ENCODE results near the gene SUCO. TPM values are rescaled to one million over a fixed set of nuclear protein-coding genes. Genes with fewer than 3 reads are reported as not detected.

SUCO gene
- total and polyA plus RNA-seq, 2 of the 8 experiments (the other 6 are each of a cell fraction or from before 2014, with no cell fraction given): 8.3 to 35.8 TPM

- TF ChIP-seq EZH2 (IDR thresholded peaks at IDR 0.05; ENCODE audit: low read depth, low read length, severe bottlenecking) (no peak), E2F6 (IDR thresholded peaks at IDR 0.05) (no peak), RBBP5 (IDR thresholded peaks at IDR 0.05; ENCODE audit: borderline replicate concordance, low read depth, low read length) (no peak), ZNF274 (IDR thresholded peaks at IDR 0.05; ENCODE audit: borderline replicate concordance, extremely low read depth, low read length) (no peak), NANOG (IDR thresholded peaks at IDR 0.05; ENCODE audit: insufficient read depth, low read depth, low read length, poor library complexity, severe bottlenecking) (no peak), USF2 (IDR thresholded peaks at IDR 0.05; ENCODE audit: low read length) (no peak), SRF (IDR thresholded peaks at IDR 0.05; ENCODE audit: low read depth, low read length) (no peak), CBX8 (IDR thresholded peaks at IDR 0.05; ENCODE audit: borderline replicate concordance, low read depth, low read length) (no peak)
- H3K23ac ChIP-seq (ENCODE audit: insufficient read length): no peak overlapping the region
- no peaks in the 10 kb centered on the region for H3K27me3 ChIP-seq (replicated peaks in 1 of 4; ENCODE audit: control insufficient read depth in 3 of 4, extremely low read depth in 1 of 4, insufficient read depth in 3 of 4, low read length in 3 of 4)
- ChIA-PET POLR2A (ENCODE audit: partially characterized antibody) (no interaction called here), CTCF (ENCODE audit: partially characterized antibody) (interaction anchor here (0.6 kb wide), 2 partner anchors 100 to 124 kb away, joined by 3 to 4 read pairs; no protein-coding TSS in a partner anchor)
- no peak overlapping the region for H2AFZ ChIP-seq (ENCODE audit: low read length)
- no peak overlapping the region for H3K4me2 ChIP-seq (ENCODE audit: insufficient read depth in 1 of 2, low read depth in 2 of 2, low read length in 2 of 2)
- H3K4ac ChIP-seq (replicated peaks; ENCODE audit: insufficient read length, low read depth, low read length): no peak overlapping the region
- no peak overlapping the region for H2AK5ac ChIP-seq (ENCODE audit: low read depth, low read length)
- H4K8ac ChIP-seq (ENCODE audit: extremely low read depth, insufficient read depth, low read length): no peak overlapping the region
- no peaks in the 10 kb centered on the region for H3K79me1 ChIP-seq (ENCODE audit: low read depth, low read length)
- no peak overlapping the region for H3K56ac ChIP-seq (replicated peaks; ENCODE audit: insufficient read length, low read depth, low read length)
- no peaks in the 10 kb centered on the region for H3K9me3 ChIP-seq (ENCODE audit: insufficient read depth in 2 of 2, low read depth in 1 of 2, low read length in 1 of 2)
- peaks cover 0 to 2% of the 10 kb centered on the region in 2 experiments for H4K20me1 ChIP-seq (replicated peaks in 1 of 2; ENCODE audit: control insufficient read depth in 1 of 2, insufficient read depth in 2 of 2, low read length in 2 of 2)
- H2BK5ac ChIP-seq (ENCODE audit: low read depth, low read length): no peak overlapping the region
- H3K79me2 ChIP-seq (ENCODE audit: control insufficient read depth in 1 of 2, insufficient read depth in 2 of 2, low read length in 2 of 2): no peaks in the 10 kb centered on the region
- H3K14ac ChIP-seq (ENCODE audit: insufficient read length): no peak overlapping the region
- H3K27ac ChIP-seq (ENCODE audit: low read depth, low read length): no peak overlapping the region
- no peak overlapping the region for H3K18ac ChIP-seq (ENCODE audit: extremely low read depth, low read length)
- no peaks in the 10 kb centered on the region for H3K23me2 ChIP-seq (ENCODE audit: low read depth, low read length)
- H3K4me1 ChIP-seq (replicated peaks in 1 of 4; ENCODE audit: control insufficient read depth in 3 of 4, insufficient read depth in 4 of 4, low read length in 3 of 4): no peaks in the 10 kb centered on the region
- H2BK120ac ChIP-seq (replicated peaks; ENCODE audit: low read depth, low read length): no peak overlapping the region
- no peak overlapping the region for H2BK20ac ChIP-seq (ENCODE audit: low read length)
- DNase-seq (ENCODE audit: low read depth in 1 of 2, low spot score in 2 of 2) (no peak), FAIRE-seq (no peak)
- WGBS, 2 experiments (ENCODE audit: extremely low coverage in 1 of 2, insufficient coverage in 1 of 2, insufficient read length in 1 of 2, insufficient replicate concordance in 2 of 2, low coverage in 1 of 2, low lambda C conversion rate in 2 of 2, missing lambda C conversion rate in 1 of 2): 90% methylated on average over 4 of the region's 4 CpGs; no CpG with 5 or more reads in 1 of the 2 experiments
- H4K5ac ChIP-seq (ENCODE audit: insufficient read length, low read depth, low read length): no peak overlapping the region
- H2BK12ac ChIP-seq (ENCODE audit: low read depth, low read length): no peak overlapping the region
- H3K9ac ChIP-seq (replicated peaks in 1 of 4; ENCODE audit: extremely low read depth in 1 of 4, low read depth in 3 of 4, low read length in 3 of 4): no peak overlapping the region
- peaks cover 0 to 47% (median 5%) of the 10 kb centered on the region in 4 experiments; a peak in 6 of 8 replicates for H3K36me3 ChIP-seq (ENCODE audit: control insufficient read depth in 2 of 4, insufficient read depth in 4 of 4, low read length in 3 of 4)
- H2BK15ac ChIP-seq (ENCODE audit: low read length): no peak overlapping the region
- no peak overlapping the region for H4K91ac ChIP-seq (replicated peaks; ENCODE audit: insufficient read length, low read length)
- H3K4me3 ChIP-seq (ENCODE audit: extremely low read depth in 1 of 4, insufficient read depth in 2 of 4, low read depth in 3 of 4, low read length in 4 of 4): no peak overlapping the region
Measured at GRCh38 chr1:172603816-172604215, 70.9 kb downstream of the SUCO start.
